ENCODE measurements around the gene MYLK. TPM values are rescaled to one million over a fixed set of nuclear protein-coding genes. Genes with fewer than 3 reads are reported as not detected.

MYLK gene
- polyA plus RNA-seq, 3 donors: 0.35 to 1.3 (median 0.51) TPM

- no peaks in the 10 kb centered on the region for H3K36me3 ChIP-seq (replicated peaks in 1 of 2; ENCODE audit: control insufficient read depth in 1 of 2, insufficient read depth in 2 of 2, low read length in 2 of 2)
- H3K27me3 Mint-ChIP-seq (ENCODE audit: low read depth in 3 of 3): peaks cover 2 to 3% (median 2%) of the 10 kb centered on the region in 3 donors
- WGBS (ENCODE audit: insufficient coverage): 92% methylated on average over 2 of the region's 5 CpGs
- no peaks in the 10 kb centered on the region for H3K79me2 ChIP-seq (ENCODE audit: insufficient read depth, low read length)
- H2AFZ ChIP-seq (ENCODE audit: insufficient read depth, low read depth, low read length, poor library complexity, severe bottlenecking): no peak overlapping the region
- H3K4me1 ChIP-seq (ENCODE audit: control insufficient read depth in 1 of 2, insufficient read depth in 2 of 2, low read length in 2 of 2): no peaks in the 10 kb centered on the region
- no peak overlapping the region for H3K9ac ChIP-seq (ENCODE audit: insufficient read depth, low read length, poor library complexity, severe bottlenecking)
- no peak overlapping the region for H3K27ac ChIP-seq (ENCODE audit: low read depth in 1 of 2, low read length in 2 of 2)
- no peaks in the 10 kb centered on the region for H3K4me1 Mint-ChIP-seq
- H3K4me2 ChIP-seq (replicated peaks; ENCODE audit: extremely low read depth, low read length, poor library complexity, severe bottlenecking): no peak overlapping the region
- no peaks in the 10 kb centered on the region for H3K36me3 Mint-ChIP-seq
- peaks cover 4 to 20% (median 14%) of the 10 kb centered on the region in 7 donors for H3K9me3 Mint-ChIP-seq
- intact Hi-C loops (cut with micrococcal nuclease): no loop called here
- H3K4me3 ChIP-seq (replicated peaks in 1 of 3; ENCODE audit: low read depth in 2 of 3, low read length in 3 of 3): no peak overlapping the region
- H3K4me3 Mint-ChIP-seq: no peak overlapping the region
- no peaks in the 10 kb centered on the region for H4K20me1 ChIP-seq (ENCODE audit: insufficient read depth, low read length)
- no peak for DNase-seq
- no peak overlapping the region for H3K27ac Mint-ChIP-seq
- no peaks in the 10 kb centered on the region for H3K27me3 ChIP-seq (ENCODE audit: control insufficient read depth in 2 of 2, insufficient read depth in 2 of 2, low read length in 2 of 2)
- H3K9me3 ChIP-seq (replicated peaks in 1 of 2; ENCODE audit: control insufficient read depth in 1 of 2, insufficient read depth in 1 of 2, low read length in 2 of 2): peaks cover 10 to 18% of the 10 kb centered on the region in 2 donors
- TF ChIP-seq CTCF (IDR thresholded peaks at IDR 0.05): no peak
These were observed 65.7 kb downstream of the MYLK start for GRCh38 chr3:123818324-123818920.

GRCh38 chr3:123817413-123817812, 66.7 kb downstream of the MYLK start:
- Histone ChIP-seq H4K20me1 (ENCODE audit: insufficient read depth, low read length) (no peaks in the 10 kb centered on the region), H3K27ac (ENCODE audit: low read depth in 1 of 2, low read length in 2 of 2) (no peak overlapping the region), H3K36me3 (replicated peaks in 1 of 2; ENCODE audit: control insufficient read depth in 1 of 2, insufficient read depth in 2 of 2, low read length in 2 of 2) (no peaks in the 10 kb centered on the region), H3K4me1 (ENCODE audit: control insufficient read depth in 1 of 2, insufficient read depth in 2 of 2, low read length in 2 of 2) (no peaks in the 10 kb centered on the region), H2AFZ (ENCODE audit: insufficient read depth, low read depth, low read length, poor library complexity, severe bottlenecking) (no peak overlapping the region), H3K79me2 (ENCODE audit: insufficient read depth, low read length) (no peaks in the 10 kb centered on the region), H3K4me3 (replicated peaks in 1 of 3; ENCODE audit: low read depth in 2 of 3, low read length in 3 of 3) (no peak overlapping the region), H3K4me2 (replicated peaks; ENCODE audit: extremely low read depth, low read length, poor library complexity, severe bottlenecking) (no peak overlapping the region), H3K27me3 (ENCODE audit: control insufficient read depth in 2 of 2, insufficient read depth in 2 of 2, low read length in 2 of 2) (no peaks in the 10 kb centered on the region), H3K9me3 (replicated peaks in 1 of 2; ENCODE audit: control insufficient read depth in 1 of 2, insufficient read depth in 1 of 2, low read length in 2 of 2) (peaks cover 6 to 11% of the 10 kb centered on the region in 2 donors), H3K9ac (ENCODE audit: insufficient read depth, low read length, poor library complexity, severe bottlenecking) (no peak overlapping the region)
- DNase-seq: no peak
- H3K27ac Mint-ChIP-seq: no peak overlapping the region
- no peak overlapping the region for H3K4me3 Mint-ChIP-seq
- peaks cover 2 to 4% (median 3%) of the 10 kb centered on the region in 3 donors for H3K27me3 Mint-ChIP-seq (ENCODE audit: low read depth in 3 of 3)
- WGBS (ENCODE audit: insufficient coverage): 97% methylated on average over 3 of the region's 4 CpGs
- peaks cover 0 to 17% (median 9%) of the 10 kb centered on the region in 7 donors for H3K9me3 Mint-ChIP-seq
- no peaks in the 10 kb centered on the region for H3K4me1 Mint-ChIP-seq
- no peaks in the 10 kb centered on the region for H3K36me3 Mint-ChIP-seq
- intact Hi-C loops (cut with micrococcal nuclease): no loop called here
- TF ChIP-seq CTCF (IDR thresholded peaks at IDR 0.05): no peak

Measured in CD14-positive monocyte (primary cell).